Keratinocyte (primary cell): ENCODE results near the gene RNF8. TPM values are rescaled to one million over a fixed set of nuclear protein-coding genes. Genes with fewer than 3 reads are reported as not detected.

Experiments
- DNase-seq: peaks from one replicate; pipeline ENCODE4 v3.0.0-alpha.2; 2011; ENCODE audit warnings: low read depth, missing footprints, low spot score
- FAIRE-seq: peaks from 2 replicates; lab custom pipeline; 2011; peaks lifted over from hg19 to GRCh38; lab: Jason Lieb, UNC
- H2AFZ ChIP-seq: 2 replicates; pipeline ENCODE4 v1.6.0; 2012; ENCODE audit warnings: low read length, control low read depth, inconsistent platforms; ENCODE audit not compliant: control insufficient read depth
- H3K27ac ChIP-seq: 2 replicates; pipeline ENCODE4 v1.5.1; 2011; ENCODE audit warnings: low read length; ENCODE audit not compliant: control insufficient read depth, insufficient read depth
- H3K27me3 ChIP-seq: 3 replicates; pipeline ENCODE4 v1.6.0; 2011; ENCODE audit warnings: low read length; ENCODE audit not compliant: control insufficient read depth, insufficient read depth; ENCODE audit errors: extremely low read depth
- H3K36me3 ChIP-seq, 2 experiments: 2 replicates in 1 of 2; 3 replicates in 1 of 2; pipeline ENCODE4 v1.5.1; 2011; ENCODE audit warnings: low read length in 2 of 2, mild to moderate bottlenecking in 1 of 2; ENCODE audit not compliant: control insufficient read depth in 2 of 2, insufficient read depth in 2 of 2; ENCODE audit errors: extremely low read depth in 1 of 2
- H3K4me1 ChIP-seq: 3 replicates; pipeline ENCODE4 v1.5.1; 2011; ENCODE audit warnings: low read length; ENCODE audit not compliant: control insufficient read depth, insufficient read depth; ENCODE audit errors: extremely low read depth
- H3K4me2 ChIP-seq: 3 replicates; pipeline ENCODE4 v1.6.0; 2011; ENCODE audit warnings: low read depth, low read length; ENCODE audit not compliant: control insufficient read depth, insufficient read depth; ENCODE audit errors: extremely low read depth
- H3K4me3 ChIP-seq, 3 experiments: fragments of 200-600 bp in 1 of 3; sonication (generic) in 1 of 3; 2 replicates in 2 of 3; 3 replicates in 1 of 3; pipeline ENCODE4 v1.5.1; 2011 to 2016; ENCODE audit warnings: low read length in 3 of 3, mild to moderate bottlenecking in 3 of 3, control low read depth in 2 of 3, inconsistent platforms in 1 of 3, low read depth in 1 of 3, mixed read lengths in 1 of 3, mixed run types in 1 of 3, moderate library complexity in 1 of 3; ENCODE audit not compliant: control insufficient read depth in 2 of 3, insufficient read depth in 2 of 3; ENCODE audit errors: extremely low read depth in 1 of 3
- H3K79me2 ChIP-seq: 2 replicates; pipeline ENCODE4 v1.6.0; 2012; ENCODE audit warnings: low read length; ENCODE audit not compliant: control insufficient read depth, insufficient read depth
- H3K9ac ChIP-seq: 3 replicates; pipeline ENCODE4 v1.6.0; 2011; ENCODE audit warnings: low read length; ENCODE audit not compliant: control insufficient read depth, insufficient read depth; ENCODE audit errors: extremely low read depth
- H3K9me1 ChIP-seq: 3 replicates; pipeline ENCODE4 v1.6.0; 2011; ENCODE audit warnings: low read length; ENCODE audit not compliant: control insufficient read depth, insufficient read depth; ENCODE audit errors: extremely low read depth
- H3K9me3 ChIP-seq: 2 replicates; pipeline ENCODE4 v1.5.1; 2012; ENCODE audit warnings: low read depth, low read length; ENCODE audit not compliant: control insufficient read depth
- H4K20me1 ChIP-seq: 3 replicates; pipeline ENCODE4 v1.6.0; 2011; ENCODE audit warnings: low read length; ENCODE audit not compliant: control insufficient read depth, insufficient read depth; ENCODE audit errors: extremely low read depth
- EZH2 ChIP-seq: IDR thresholded peaks from one replicate; pipeline ENCODE4 v1.6.1; 2012; ENCODE audit warnings: inconsistent platforms, mild to moderate bottlenecking, low read length, moderate library complexity
- dilution Hi-C: fragments of 300-500 bp; cut with MboI; formaldehyde crosslinking; loops from one replicate; pipeline ENCODE4 v1.7.0; 2020; ENCODE audit warnings: low sequenced_read_pairs; ENCODE audit not compliant: extremely low pct_ligation_motif_present
- polyA plus RNA-seq, 5 experiments: library from polyadenylated mRNA; depleted of rRNA in 3 of 5; stranded (reverse) in 3 of 5; stranded (forward) in 1 of 5; unstranded in 1 of 5; fragments of >200 nt; gene quantifications; 1 replicate in 1 of 5; 2 replicates in 3 of 5; 3 replicates in 1 of 5; pipeline versions ENCODE4 v1.2.1 to v1.2.3, GENCODE V29; 2011 to 2012; ENCODE audit warnings: missing spikeins in 2 of 5, low read depth in 1 of 5, low replicate concordance in 1 of 5
- TF ChIP-seq, protein P1 (sequence below), 3 experiments: IDR thresholded peaks in 1 of 3; conservative IDR thresholded peaks in 1 of 3; optimal IDR thresholded peaks in 1 of 3; 2 replicates in 2 of 3; 3 replicates in 1 of 3; pipeline versions ENCODE3 to v1.5.1; 2011; ENCODE audit warnings: low read length in 3 of 3, mild to moderate bottlenecking in 3 of 3, moderate library complexity in 2 of 3, control low read depth in 1 of 3, inconsistent platforms in 1 of 3; ENCODE audit not compliant: insufficient read depth in 2 of 3; ENCODE audit errors: extremely low read depth in 1 of 3

Gene RNF8
- polyA plus RNA-seq, 1 donor (not counting 4 experiments of a cell fraction or from before 2014, with no cell fraction given): 34.5 TPM

DNA sequence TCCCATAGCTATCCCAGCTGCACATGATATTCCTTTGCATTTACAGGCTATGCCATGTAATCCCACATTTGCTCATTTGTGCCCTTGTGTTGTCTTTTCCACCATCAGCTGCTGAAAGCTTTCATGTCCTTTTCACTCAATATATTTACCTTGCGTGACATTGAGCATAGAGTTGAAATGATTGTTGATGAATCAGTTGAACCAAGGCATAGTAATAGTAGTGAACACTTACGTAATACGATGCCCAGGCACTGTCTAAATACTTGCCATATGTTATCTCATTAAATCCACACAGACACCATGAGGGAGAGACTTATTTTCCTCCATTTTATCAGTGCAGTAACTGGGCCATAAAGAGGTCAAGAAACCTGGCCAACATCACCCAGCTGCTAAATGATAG, 13.1 kb downstream of the RNF8 start:
- H4K20me1 ChIP-seq: no peaks in the 10 kb centered on the region
- no peak overlapping the region for H2AFZ ChIP-seq
- H3K4me3 ChIP-seq: no peak overlapping the region
- H3K4me1 ChIP-seq: no peaks in the 10 kb centered on the region
- FAIRE-seq (no peak), DNase-seq (no peak)
- H3K79me2 ChIP-seq: peaks cover 2% of the 10 kb centered on the region
- H3K27me3 ChIP-seq: no peaks in the 10 kb centered on the region
- no peak overlapping the region for H3K27ac ChIP-seq
- TF ChIP-seq EZH2: no peak
- TF ChIP-seq, protein P1, sequence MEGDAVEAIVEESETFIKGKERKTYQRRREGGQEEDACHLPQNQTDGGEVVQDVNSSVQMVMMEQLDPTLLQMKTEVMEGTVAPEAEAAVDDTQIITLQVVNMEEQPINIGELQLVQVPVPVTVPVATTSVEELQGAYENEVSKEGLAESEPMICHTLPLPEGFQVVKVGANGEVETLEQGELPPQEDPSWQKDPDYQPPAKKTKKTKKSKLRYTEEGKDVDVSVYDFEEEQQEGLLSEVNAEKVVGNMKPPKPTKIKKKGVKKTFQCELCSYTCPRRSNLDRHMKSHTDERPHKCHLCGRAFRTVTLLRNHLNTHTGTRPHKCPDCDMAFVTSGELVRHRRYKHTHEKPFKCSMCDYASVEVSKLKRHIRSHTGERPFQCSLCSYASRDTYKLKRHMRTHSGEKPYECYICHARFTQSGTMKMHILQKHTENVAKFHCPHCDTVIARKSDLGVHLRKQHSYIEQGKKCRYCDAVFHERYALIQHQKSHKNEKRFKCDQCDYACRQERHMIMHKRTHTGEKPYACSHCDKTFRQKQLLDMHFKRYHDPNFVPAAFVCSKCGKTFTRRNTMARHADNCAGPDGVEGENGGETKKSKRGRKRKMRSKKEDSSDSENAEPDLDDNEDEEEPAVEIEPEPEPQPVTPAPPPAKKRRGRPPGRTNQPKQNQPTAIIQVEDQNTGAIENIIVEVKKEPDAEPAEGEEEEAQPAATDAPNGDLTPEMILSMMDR (optimal IDR thresholded peaks at IDR 0.05 in 1 of 3, IDR thresholded peaks at IDR 0.05 in 1 of 3, conservative IDR thresholded peaks at IDR 0.05 in 1 of 3; ENCODE audit: extremely low read depth in 1 of 3, insufficient read depth in 2 of 3, low read length in 3 of 3): no peak
- no peak overlapping the region for H3K4me2 ChIP-seq
- H3K9ac ChIP-seq: no peak overlapping the region
- peaks cover 9 to 21% of the 10 kb centered on the region in 2 experiments for H3K36me3 ChIP-seq
- H3K9me3 ChIP-seq: no peaks in the 10 kb centered on the region
- dilution Hi-C loops: no loop called here
- H3K9me1 ChIP-seq: peaks cover 2% of the 10 kb centered on the region

GRCh38 chr6:37368961-37369320, 15.2 kb downstream of the RNF8 start:
- H3K4me1 ChIP-seq: peaks cover 3% of the 10 kb centered on the region
- peaks cover 9 to 19% of the 10 kb centered on the region in 2 experiments for H3K36me3 ChIP-seq
- H3K79me2 ChIP-seq: peaks cover 2% of the 10 kb centered on the region
- no peak for FAIRE-seq
- H3K9me1 ChIP-seq: peaks cover 2% of the 10 kb centered on the region
- H3K9me3 ChIP-seq: no peaks in the 10 kb centered on the region
- H4K20me1 ChIP-seq: no peaks in the 10 kb centered on the region
- H3K4me2 ChIP-seq: no peak overlapping the region
- H3K9ac ChIP-seq: no peak overlapping the region
- no peaks in the 10 kb centered on the region for H3K27me3 ChIP-seq
- dilution Hi-C loops: no loop called here
- H2AFZ ChIP-seq: no peak overlapping the region
- TF ChIP-seq EZH2: no peak
- TF ChIP-seq, protein P1 (optimal IDR thresholded peaks at IDR 0.05 in 1 of 3, IDR thresholded peaks at IDR 0.05 in 1 of 3, conservative IDR thresholded peaks at IDR 0.05 in 1 of 3; ENCODE audit: extremely low read depth in 1 of 3, insufficient read depth in 2 of 3, low read length in 3 of 3): no peak
- no peak for DNase-seq
- H3K4me3 ChIP-seq: no peak overlapping the region
- H3K27ac ChIP-seq: no peak overlapping the region
